ENCODE results near the gene NTRK2. TPM values are rescaled to one million over a fixed set of nuclear protein-coding genes. Genes with fewer than 3 reads are reported as not detected.

The NTRK2 gene
- total RNA-seq, 4 donors from 2014 or later = 1.1 to 7.3 (median 1.5) TPM

DNA sequence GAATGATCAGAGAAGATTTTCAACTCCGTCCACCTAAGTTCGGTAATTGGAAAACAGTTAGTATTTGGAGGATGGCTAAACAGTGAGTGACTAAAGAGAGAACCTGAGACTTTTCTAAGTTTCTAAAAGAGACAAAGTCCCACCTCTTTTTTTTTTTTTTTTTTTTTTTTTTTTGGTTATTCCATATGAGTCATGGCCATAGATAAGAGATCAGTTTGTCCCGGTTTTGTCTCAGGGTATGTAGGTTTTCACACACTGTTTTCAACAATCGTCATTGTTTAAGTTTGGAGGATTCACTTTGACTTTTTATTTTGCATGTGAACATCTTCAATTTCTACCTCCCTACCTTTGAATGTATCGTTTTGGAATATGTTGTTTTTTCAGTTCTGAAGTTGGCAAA, 85.9 kb downstream of the NTRK2 start:
- TF ChIP-seq, protein P1, sequence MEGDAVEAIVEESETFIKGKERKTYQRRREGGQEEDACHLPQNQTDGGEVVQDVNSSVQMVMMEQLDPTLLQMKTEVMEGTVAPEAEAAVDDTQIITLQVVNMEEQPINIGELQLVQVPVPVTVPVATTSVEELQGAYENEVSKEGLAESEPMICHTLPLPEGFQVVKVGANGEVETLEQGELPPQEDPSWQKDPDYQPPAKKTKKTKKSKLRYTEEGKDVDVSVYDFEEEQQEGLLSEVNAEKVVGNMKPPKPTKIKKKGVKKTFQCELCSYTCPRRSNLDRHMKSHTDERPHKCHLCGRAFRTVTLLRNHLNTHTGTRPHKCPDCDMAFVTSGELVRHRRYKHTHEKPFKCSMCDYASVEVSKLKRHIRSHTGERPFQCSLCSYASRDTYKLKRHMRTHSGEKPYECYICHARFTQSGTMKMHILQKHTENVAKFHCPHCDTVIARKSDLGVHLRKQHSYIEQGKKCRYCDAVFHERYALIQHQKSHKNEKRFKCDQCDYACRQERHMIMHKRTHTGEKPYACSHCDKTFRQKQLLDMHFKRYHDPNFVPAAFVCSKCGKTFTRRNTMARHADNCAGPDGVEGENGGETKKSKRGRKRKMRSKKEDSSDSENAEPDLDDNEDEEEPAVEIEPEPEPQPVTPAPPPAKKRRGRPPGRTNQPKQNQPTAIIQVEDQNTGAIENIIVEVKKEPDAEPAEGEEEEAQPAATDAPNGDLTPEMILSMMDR (IDR thresholded peaks at IDR 0.05 in 4 of 5, conservative IDR thresholded peaks at IDR 0.05 in 1 of 5) = no peak
- no peak for TF ChIP-seq POLR2A (IDR thresholded peaks at IDR 0.05)
- ATAC-seq (no peak), DNase-seq (no peak)
- H3K9me3 ChIP-seq = no peaks in the 10 kb centered on the region
- no peaks in the 10 kb centered on the region for H3K36me3 ChIP-seq
- no peak overlapping the region for H3K27ac ChIP-seq
- H3K4me1 ChIP-seq = peaks cover 0 to 4% of the 10 kb centered on the region in 2 donors
- intact Hi-C loops (cut with DNase I; ENCODE audit: low total_unique reads) = no loop called here
- in situ Hi-C loops (cut with MboI; ENCODE audit: low sequenced_read_pairs in 4 of 4) = no loop called here
- H3K27me3 ChIP-seq = no peaks in the 10 kb centered on the region
- H3K4me3 ChIP-seq = no peak overlapping the region

DNA sequence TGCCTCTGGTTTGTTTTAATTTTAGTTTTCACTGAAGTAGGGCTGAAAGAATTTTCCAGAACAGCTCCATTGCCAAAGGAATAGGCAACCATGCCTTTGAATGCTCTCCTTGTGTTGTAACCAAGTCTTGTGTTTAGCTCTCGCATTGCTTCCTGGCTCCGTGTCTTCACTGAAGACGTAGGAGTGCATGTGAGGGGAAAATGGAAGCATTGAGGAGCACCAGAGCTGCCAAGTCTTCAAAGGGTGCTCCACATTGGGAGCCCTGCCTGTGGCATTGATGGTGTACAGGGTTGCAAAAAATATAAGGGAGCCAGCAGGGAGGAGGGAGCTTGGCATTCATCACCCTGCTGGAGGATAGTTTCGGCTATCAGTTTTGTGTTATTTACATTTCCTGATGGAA, 86.6 kb downstream of the NTRK2 start:
- no peak overlapping the region for H3K27ac ChIP-seq
- no peaks in the 10 kb centered on the region for H3K27me3 ChIP-seq
- no peaks in the 10 kb centered on the region for H3K36me3 ChIP-seq
- DNase-seq (no peak), ATAC-seq (no peak)
- peaks cover 0 to 4% of the 10 kb centered on the region in 2 donors for H3K4me1 ChIP-seq
- in situ Hi-C loops (cut with MboI; ENCODE audit: low sequenced_read_pairs in 4 of 4) = no loop called here
- H3K4me3 ChIP-seq = no peak overlapping the region
- no peak for TF ChIP-seq POLR2A (IDR thresholded peaks at IDR 0.05)
- TF ChIP-seq, protein P1 (IDR thresholded peaks at IDR 0.05 in 4 of 5, conservative IDR thresholded peaks at IDR 0.05 in 1 of 5) = no peak
- H3K9me3 ChIP-seq = no peaks in the 10 kb centered on the region
- intact Hi-C loops (cut with DNase I; ENCODE audit: low total_unique reads) = no loop called here

DNA sequence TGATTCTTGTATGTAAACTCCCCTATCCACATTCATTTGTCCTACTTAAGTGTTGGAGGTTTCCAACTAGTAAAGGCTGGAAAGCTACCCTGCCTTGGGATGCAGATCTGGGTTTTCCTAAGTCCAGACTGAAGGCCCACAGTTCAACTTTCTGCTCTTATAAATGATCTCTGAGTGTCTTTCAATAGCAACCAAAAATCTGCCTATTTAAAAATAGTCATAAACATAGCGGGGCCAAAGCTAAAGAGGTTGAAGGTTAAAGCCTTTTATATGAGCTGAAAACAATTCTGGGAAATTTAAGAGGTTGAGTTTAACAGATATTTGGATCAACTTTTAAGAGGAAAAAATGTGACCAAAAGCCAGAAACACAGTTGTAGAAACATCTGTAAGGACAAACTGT, 87.2 kb downstream of the NTRK2 start:
- ATAC-seq = no peak
- no peaks in the 10 kb centered on the region for H3K9me3 ChIP-seq
- no peak for TF ChIP-seq POLR2A (IDR thresholded peaks at IDR 0.05)
- TF ChIP-seq, protein P1 (IDR thresholded peaks at IDR 0.05 in 4 of 5, conservative IDR thresholded peaks at IDR 0.05 in 1 of 5) = no peak
- in situ Hi-C loops (cut with MboI; ENCODE audit: low sequenced_read_pairs in 4 of 4) (no loop called here), intact Hi-C loops (cut with DNase I; ENCODE audit: low total_unique reads) (no loop called here)
- no peaks in the 10 kb centered on the region for H3K27me3 ChIP-seq
- H3K4me3 ChIP-seq = no peak overlapping the region
- H3K27ac ChIP-seq = no peak overlapping the region
- peaks cover 0 to 4% of the 10 kb centered on the region in 2 donors for H3K4me1 ChIP-seq
- no peak for DNase-seq
- H3K36me3 ChIP-seq = no peaks in the 10 kb centered on the region

DNA sequence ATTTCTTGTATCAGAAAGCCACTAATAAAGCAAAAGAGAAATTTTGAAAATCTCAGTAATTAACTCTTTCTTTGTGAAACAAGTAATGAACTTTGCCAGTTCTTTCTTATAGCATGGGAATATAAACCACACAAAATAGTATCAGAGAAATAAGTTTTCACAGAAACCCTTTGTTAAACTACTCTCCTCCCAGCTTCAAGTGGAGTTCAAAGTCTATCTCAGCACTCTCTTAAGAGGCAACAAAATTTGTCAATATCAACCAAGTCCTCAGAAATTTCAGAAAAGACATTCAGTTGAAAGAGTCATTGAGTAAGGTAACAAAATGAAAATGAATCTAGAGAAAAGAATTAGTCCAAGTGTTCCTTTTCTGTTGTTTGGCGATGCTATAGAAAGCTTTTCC, 89.3 kb downstream of the NTRK2 start:
- in situ Hi-C loops (cut with MboI; ENCODE audit: low sequenced_read_pairs in 4 of 4) (no loop called here), intact Hi-C loops (cut with DNase I; ENCODE audit: low total_unique reads) (no loop called here)
- DNase-seq (no peak), ATAC-seq (no peak)
- Histone ChIP-seq H3K27me3 (no peaks in the 10 kb centered on the region), H3K36me3 (no peaks in the 10 kb centered on the region), H3K4me1 (no peaks in the 10 kb centered on the region), H3K9me3 (no peaks in the 10 kb centered on the region), H3K27ac (no peak overlapping the region), H3K4me3 (no peak overlapping the region)
- TF ChIP-seq, protein P1 (IDR thresholded peaks at IDR 0.05 in 4 of 5, conservative IDR thresholded peaks at IDR 0.05 in 1 of 5) = no peak
- no peak for TF ChIP-seq POLR2A (IDR thresholded peaks at IDR 0.05)

DNA sequence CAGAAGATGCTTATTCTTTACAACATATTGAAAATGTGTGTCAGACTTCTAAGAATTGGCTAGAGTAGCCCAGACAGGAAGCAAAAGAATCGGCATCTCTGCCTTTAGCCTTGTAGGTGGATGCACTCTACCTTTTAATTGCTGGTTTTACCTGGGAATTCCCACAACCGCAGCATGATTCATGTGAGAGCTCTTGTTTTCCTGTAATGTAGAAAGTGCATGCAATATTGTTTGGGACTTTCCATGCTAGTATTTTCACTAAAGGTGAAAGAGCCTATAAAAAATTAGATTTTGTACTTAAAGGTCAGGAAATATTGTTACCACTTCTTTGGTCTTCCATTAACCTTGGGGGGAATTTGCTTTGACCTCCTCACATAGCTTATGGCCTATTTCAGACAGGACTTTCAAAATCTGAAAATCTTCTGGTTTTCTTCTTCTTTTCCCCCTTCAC, 89.8 kb downstream of the NTRK2 start:
- intact Hi-C loops (cut with DNase I; ENCODE audit: low total_unique reads) = no loop called here
- Histone ChIP-seq H3K4me1 (no peaks in the 10 kb centered on the region), H3K27ac (no peak overlapping the region), H3K9me3 (no peaks in the 10 kb centered on the region), H3K4me3 (no peak overlapping the region), H3K27me3 (no peaks in the 10 kb centered on the region), H3K36me3 (no peaks in the 10 kb centered on the region)
- TF ChIP-seq POLR2A (IDR thresholded peaks at IDR 0.05) = no peak
- TF ChIP-seq, protein P1 (IDR thresholded peaks at IDR 0.05 in 4 of 5, conservative IDR thresholded peaks at IDR 0.05 in 1 of 5) = no peak
- DNase-seq (no peak), ATAC-seq (no peak)
- in situ Hi-C loops (cut with MboI; ENCODE audit: low sequenced_read_pairs in 4 of 4) = no loop called here
